Measurements from ENCODE around the gene NISCH.

NISCH gene

GRCh38 chr3:52495777-52496602 is 40.6 kb downstream of the NISCH start:
- no peak overlapping the region for H3K4me3 ChIP-seq (ENCODE audit: low read depth, low read length)
- no peaks in the 10 kb centered on the region for H3K9me3 ChIP-seq (ENCODE audit: control insufficient read depth, insufficient read depth, low read length)
- no peak overlapping the region for H3K9ac ChIP-seq (ENCODE audit: low read depth, low read length)
- H3K27ac ChIP-seq (ENCODE audit: low read depth, low read length): no peak overlapping the region
- H3K4me1 ChIP-seq (ENCODE audit: control insufficient read depth, insufficient read depth, low read length): no peaks in the 10 kb centered on the region
- peaks cover 19% of the 10 kb centered on the region for H3K36me3 ChIP-seq (ENCODE audit: control insufficient read depth, insufficient read depth, low read length)
- no peaks in the 10 kb centered on the region for H3K27me3 ChIP-seq (ENCODE audit: control insufficient read depth, insufficient read depth, low read length)

DNA sequence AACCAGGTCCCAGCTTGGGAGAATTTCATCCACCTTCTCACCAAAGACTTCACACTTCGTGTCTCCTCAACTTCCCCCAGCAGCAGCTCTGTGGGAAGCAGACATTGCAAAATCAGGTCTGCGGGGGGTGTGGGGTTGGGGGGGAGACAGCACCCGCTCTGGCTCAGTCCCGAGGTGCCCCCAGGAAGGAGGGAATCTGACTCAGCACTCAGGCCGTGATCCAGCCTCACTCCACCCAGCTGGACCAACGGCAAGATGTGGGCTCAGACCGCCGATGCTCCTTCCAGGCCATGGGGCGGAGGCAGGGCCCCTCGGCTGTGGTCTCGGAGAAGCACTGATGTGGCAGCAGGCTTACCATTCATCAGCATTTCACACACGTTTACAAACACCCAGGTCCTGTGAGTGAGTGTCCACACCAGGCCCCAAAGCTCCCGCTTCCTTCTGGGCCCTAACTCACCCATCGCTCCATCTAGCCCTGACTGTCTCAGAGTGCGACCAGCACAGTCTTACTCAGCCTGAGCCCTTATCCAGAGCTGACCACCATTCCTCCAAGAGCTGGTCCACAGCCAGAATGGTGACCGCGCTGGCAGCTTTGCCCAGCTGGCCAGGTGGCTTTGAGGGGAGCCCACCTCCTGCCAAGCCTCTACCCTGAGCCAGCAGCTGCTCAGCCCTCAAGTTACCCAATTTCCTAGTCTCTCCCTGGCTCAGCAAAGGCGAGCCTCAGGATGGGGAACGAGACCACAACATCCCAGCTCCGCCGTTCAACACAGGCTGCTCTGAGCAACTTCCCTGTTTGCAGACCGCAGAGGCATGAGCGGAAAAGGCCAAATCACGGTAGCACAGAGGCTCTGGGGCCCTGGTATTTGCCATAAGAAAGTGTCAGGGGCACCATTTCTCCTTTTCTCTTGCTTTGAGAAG is 43.0 kb downstream of the NISCH start:
- Histone ChIP-seq H3K9me3 (ENCODE audit: control insufficient read depth, insufficient read depth, low read length) (no peaks in the 10 kb centered on the region), H3K27me3 (ENCODE audit: control insufficient read depth, insufficient read depth, low read length) (no peaks in the 10 kb centered on the region), H3K4me3 (ENCODE audit: low read depth, low read length) (no peak overlapping the region), H3K27ac (ENCODE audit: low read depth, low read length) (no peak overlapping the region), H3K9ac (ENCODE audit: low read depth, low read length) (no peak overlapping the region), H3K4me1 (ENCODE audit: control insufficient read depth, insufficient read depth, low read length) (no peaks in the 10 kb centered on the region), H3K36me3 (ENCODE audit: control insufficient read depth, insufficient read depth, low read length) (no peaks in the 10 kb centered on the region)

DNA sequence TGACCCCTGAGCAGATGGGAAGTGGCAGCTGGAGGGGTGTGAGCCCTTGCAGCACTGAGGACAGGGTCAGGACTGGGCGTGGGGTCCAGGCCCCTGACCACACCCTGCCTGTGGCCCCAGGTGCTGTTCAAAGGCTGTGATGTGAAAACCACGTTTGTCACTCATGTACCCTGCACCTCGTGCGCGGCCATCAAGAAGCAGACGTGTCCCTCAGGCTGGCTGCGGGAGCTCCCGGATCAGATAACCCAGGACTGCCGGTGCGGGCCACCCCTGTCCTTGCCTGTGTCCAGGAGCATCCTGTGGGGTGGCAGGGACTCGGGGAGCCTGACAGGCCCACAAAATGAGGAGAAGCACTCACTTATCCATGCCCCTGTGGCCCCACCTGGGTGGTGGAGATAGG is 45.6 kb downstream of the NISCH start:
- no peak overlapping the region for H3K4me3 ChIP-seq (ENCODE audit: low read depth, low read length)
- H3K4me1 ChIP-seq (ENCODE audit: control insufficient read depth, insufficient read depth, low read length): no peaks in the 10 kb centered on the region; the same call in 1 of the 2 replicates
- H3K27me3 ChIP-seq (ENCODE audit: control insufficient read depth, insufficient read depth, low read length): no peaks in the 10 kb centered on the region
- H3K36me3 ChIP-seq (ENCODE audit: control insufficient read depth, insufficient read depth, low read length): no peaks in the 10 kb centered on the region
- H3K9ac ChIP-seq (ENCODE audit: low read depth, low read length): no peak overlapping the region
- H3K9me3 ChIP-seq (ENCODE audit: control insufficient read depth, insufficient read depth, low read length): no peaks in the 10 kb centered on the region
- no peak overlapping the region for H3K27ac ChIP-seq (ENCODE audit: low read depth, low read length)

DNA sequence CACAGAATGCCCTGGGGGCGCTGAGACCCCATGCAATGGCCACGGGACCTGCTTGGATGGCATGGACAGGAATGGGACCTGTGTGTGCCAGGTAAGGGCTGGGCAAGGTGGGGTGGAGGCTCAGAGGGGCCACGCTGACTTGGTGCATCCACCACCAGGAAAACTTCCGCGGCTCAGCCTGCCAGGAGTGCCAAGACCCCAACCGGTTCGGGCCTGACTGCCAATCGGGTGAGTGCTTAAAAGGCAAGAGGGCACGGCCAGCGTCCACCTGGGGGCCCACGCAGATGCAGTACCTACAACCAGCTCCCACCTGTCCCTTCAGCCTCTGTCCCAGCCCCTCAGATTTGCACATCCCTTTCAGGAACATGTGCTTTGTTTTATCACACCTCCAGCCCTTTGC is 46.6 kb downstream of the NISCH start:
- Histone ChIP-seq H3K9ac (ENCODE audit: low read depth, low read length) (no peak overlapping the region), H3K4me3 (ENCODE audit: low read depth, low read length) (no peak overlapping the region), H3K27ac (ENCODE audit: low read depth, low read length) (no peak overlapping the region), H3K27me3 (ENCODE audit: control insufficient read depth, insufficient read depth, low read length) (no peaks in the 10 kb centered on the region), H3K4me1 (ENCODE audit: control insufficient read depth, insufficient read depth, low read length) (no peaks in the 10 kb centered on the region; the same call in 1 of the 2 replicates), H3K9me3 (ENCODE audit: control insufficient read depth, insufficient read depth, low read length) (no peaks in the 10 kb centered on the region), H3K36me3 (ENCODE audit: control insufficient read depth, insufficient read depth, low read length) (no peaks in the 10 kb centered on the region)

- no peak overlapping the region for H3K9ac ChIP-seq (ENCODE audit: low read depth, low read length)
- H3K27me3 ChIP-seq (ENCODE audit: control insufficient read depth, insufficient read depth, low read length): no peaks in the 10 kb centered on the region
- no peak overlapping the region for H3K27ac ChIP-seq (ENCODE audit: low read depth, low read length)
- H3K36me3 ChIP-seq (ENCODE audit: control insufficient read depth, insufficient read depth, low read length): no peaks in the 10 kb centered on the region
- no peaks in the 10 kb centered on the region; the same call in 1 of the 2 replicates for H3K4me1 ChIP-seq (ENCODE audit: control insufficient read depth, insufficient read depth, low read length)
- no peaks in the 10 kb centered on the region for H3K9me3 ChIP-seq (ENCODE audit: control insufficient read depth, insufficient read depth, low read length)
- no peak overlapping the region for H3K4me3 ChIP-seq (ENCODE audit: low read depth, low read length)
Observed at GRCh38 chr3:52502808-52503350, 47.5 kb downstream of the NISCH start.

- Histone ChIP-seq H3K27ac (ENCODE audit: low read depth, low read length) (no peak overlapping the region), H3K36me3 (ENCODE audit: control insufficient read depth, insufficient read depth, low read length) (no peaks in the 10 kb centered on the region), H3K9me3 (ENCODE audit: control insufficient read depth, insufficient read depth, low read length) (no peaks in the 10 kb centered on the region), H3K9ac (ENCODE audit: low read depth, low read length) (no peak overlapping the region), H3K27me3 (ENCODE audit: control insufficient read depth, insufficient read depth, low read length) (no peaks in the 10 kb centered on the region), H3K4me1 (ENCODE audit: control insufficient read depth, insufficient read depth, low read length) (no peaks in the 10 kb centered on the region; the same call in 1 of the 2 replicates), H3K4me3 (ENCODE audit: low read depth, low read length) (no peak overlapping the region)
Observed at GRCh38 chr3:52503788-52504424, 48.5 kb downstream of the NISCH start.

DNA sequence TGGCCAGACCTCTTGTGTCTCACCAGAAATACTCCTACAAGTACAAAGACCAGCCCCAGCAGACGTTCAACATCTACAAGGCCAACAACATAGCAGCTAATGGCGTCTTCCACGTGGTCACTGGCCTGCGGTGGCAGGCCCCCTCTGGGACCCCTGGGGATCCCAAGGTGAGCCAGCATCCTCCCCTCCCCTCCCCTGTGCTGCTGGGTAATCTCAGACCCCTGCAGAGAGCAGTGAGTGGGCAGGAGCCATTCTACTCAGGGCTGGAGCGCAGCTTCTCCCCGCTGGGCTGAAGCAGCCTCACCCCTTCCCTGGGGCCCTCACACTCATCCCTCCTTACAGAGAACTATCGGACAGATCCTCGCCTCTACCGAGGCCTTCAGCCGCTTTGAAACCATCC is 49.6 kb downstream of the NISCH start:
- no peaks in the 10 kb centered on the region for H3K36me3 ChIP-seq (ENCODE audit: control insufficient read depth, insufficient read depth, low read length)
- H3K27me3 ChIP-seq (ENCODE audit: control insufficient read depth, insufficient read depth, low read length): no peaks in the 10 kb centered on the region
- H3K27ac ChIP-seq (ENCODE audit: low read depth, low read length): no peak overlapping the region
- H3K9me3 ChIP-seq (ENCODE audit: control insufficient read depth, insufficient read depth, low read length): no peaks in the 10 kb centered on the region
- H3K4me1 ChIP-seq (ENCODE audit: control insufficient read depth, insufficient read depth, low read length): no peaks in the 10 kb centered on the region; the same call in 1 of the 2 replicates
- H3K9ac ChIP-seq (ENCODE audit: low read depth, low read length): no peak overlapping the region
- no peak overlapping the region for H3K4me3 ChIP-seq (ENCODE audit: low read depth, low read length)

DNA sequence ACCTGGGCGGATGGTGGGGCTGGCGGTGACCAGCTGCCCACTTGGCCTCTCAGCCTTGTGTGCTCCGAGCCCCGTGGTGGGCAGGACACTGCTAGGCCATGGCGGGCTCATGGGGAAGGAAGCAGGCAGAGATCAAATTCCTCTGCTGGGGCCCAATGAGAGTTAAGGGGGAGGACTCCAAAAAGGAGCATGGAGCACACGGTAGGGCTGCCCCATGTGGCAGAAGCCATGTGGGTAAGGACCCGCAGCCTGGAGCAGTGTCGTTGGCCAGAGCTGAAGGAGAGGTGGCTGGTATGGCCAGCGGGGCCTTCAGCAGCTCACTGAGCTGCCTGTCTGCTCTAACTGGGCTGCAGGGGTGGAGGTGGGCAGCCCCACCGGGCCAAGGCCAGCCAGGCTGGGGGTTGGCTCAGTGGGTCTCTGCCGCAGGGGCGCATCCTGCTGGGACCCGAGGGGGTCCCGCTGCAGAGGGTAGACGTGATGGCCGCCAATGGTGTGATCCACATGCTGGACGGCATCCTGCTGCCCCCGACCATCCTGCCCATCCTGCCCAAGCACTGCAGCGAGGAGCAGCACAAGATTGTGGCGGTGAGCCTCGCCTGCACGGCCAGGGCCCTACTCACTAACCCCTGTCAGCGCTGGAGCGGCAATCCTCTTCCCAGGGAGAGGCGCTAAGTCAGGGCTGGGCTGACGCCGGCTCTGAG is 51.0 kb downstream of the NISCH start:
- Histone ChIP-seq H3K4me3 (ENCODE audit: low read depth, low read length) (no peak overlapping the region), H3K36me3 (ENCODE audit: control insufficient read depth, insufficient read depth, low read length) (no peaks in the 10 kb centered on the region), H3K9ac (ENCODE audit: low read depth, low read length) (no peak overlapping the region), H3K27me3 (ENCODE audit: control insufficient read depth, insufficient read depth, low read length) (no peaks in the 10 kb centered on the region), H3K4me1 (ENCODE audit: control insufficient read depth, insufficient read depth, low read length) (no peaks in the 10 kb centered on the region; the same call in 1 of the 2 replicates), H3K27ac (ENCODE audit: low read depth, low read length) (no peak overlapping the region), H3K9me3 (ENCODE audit: control insufficient read depth, insufficient read depth, low read length) (no peaks in the 10 kb centered on the region)

- Histone ChIP-seq H3K4me3 (ENCODE audit: low read depth, low read length) (no peak overlapping the region), H3K9ac (ENCODE audit: low read depth, low read length) (no peak overlapping the region), H3K27me3 (ENCODE audit: control insufficient read depth, insufficient read depth, low read length) (no peaks in the 10 kb centered on the region), H3K27ac (ENCODE audit: low read depth, low read length) (no peak overlapping the region), H3K36me3 (ENCODE audit: control insufficient read depth, insufficient read depth, low read length) (no peaks in the 10 kb centered on the region), H3K9me3 (ENCODE audit: control insufficient read depth, insufficient read depth, low read length) (no peaks in the 10 kb centered on the region), H3K4me1 (ENCODE audit: control insufficient read depth, insufficient read depth, low read length) (no peaks in the 10 kb centered on the region; the same call in 1 of the 2 replicates)
Observed at GRCh38 chr3:52507359-52507758, 52.0 kb downstream of the NISCH start.

DNA sequence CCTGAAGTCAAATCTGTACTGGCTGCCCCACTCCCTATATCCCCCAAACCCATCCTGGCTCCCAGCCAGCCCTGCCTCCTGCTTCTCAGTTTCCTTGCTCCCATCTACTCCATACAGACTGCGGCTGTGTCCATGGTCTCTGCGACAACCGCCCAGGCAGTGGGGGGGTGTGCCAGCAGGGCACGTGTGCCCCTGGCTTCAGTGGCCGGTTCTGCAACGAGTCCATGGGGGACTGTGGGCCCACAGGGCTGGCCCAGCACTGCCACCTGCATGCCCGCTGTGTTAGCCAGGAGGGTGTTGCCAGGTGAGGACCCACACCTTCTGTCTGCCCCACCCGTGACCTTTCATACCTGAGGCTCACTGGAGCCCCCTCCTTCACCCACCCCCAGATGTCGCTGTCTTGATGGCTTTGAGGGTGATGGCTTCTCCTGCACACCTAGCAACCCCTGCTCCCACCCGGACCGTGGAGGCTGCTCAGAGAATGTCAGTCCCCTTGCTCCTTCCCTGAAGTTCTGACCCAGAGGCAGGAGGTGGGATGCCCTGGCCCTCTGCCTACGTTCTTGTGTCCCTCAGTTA is 54.4 kb downstream of the NISCH start:
- no peak overlapping the region for H3K4me3 ChIP-seq (ENCODE audit: low read depth, low read length)
- no peaks in the 10 kb centered on the region for H3K36me3 ChIP-seq (ENCODE audit: control insufficient read depth, insufficient read depth, low read length)
- no peak overlapping the region for H3K27ac ChIP-seq (ENCODE audit: low read depth, low read length)
- H3K9ac ChIP-seq (ENCODE audit: low read depth, low read length): no peak overlapping the region
- no peaks in the 10 kb centered on the region for H3K9me3 ChIP-seq (ENCODE audit: control insufficient read depth, insufficient read depth, low read length)
- H3K4me1 ChIP-seq (ENCODE audit: control insufficient read depth, insufficient read depth, low read length): no peaks in the 10 kb centered on the region
- H3K27me3 ChIP-seq (ENCODE audit: control insufficient read depth, insufficient read depth, low read length): no peaks in the 10 kb centered on the region

Data from HUES48 (cell line).